GM12874 (cell line): ENCODE data around the gene KDSR.

Experiments
- CTCF ChIP-seq: IDR thresholded peaks from 2 replicates; pipeline ENCODE4 v1.5.1; 2011; ENCODE audit warnings: low read depth, mild to moderate bottlenecking, control low read depth, low read length, moderate library complexity; ENCODE audit not compliant: insufficient read depth

Gene KDSR

GRCh38 chr18:63365876-63366212 lies 1.2 kb downstream of the KDSR start:
- no peak for TF ChIP-seq CTCF

- TF ChIP-seq CTCF, result no peak
Measured at GRCh38 chr18:63363951-63364350, 3.1 kb downstream of the KDSR start.

GRCh38 chr18:63356272-63356896 lies 10.6 kb downstream of the KDSR start:
- no peak for TF ChIP-seq CTCF

GRCh38 chr18:63350230-63350629 lies 16.8 kb downstream of the KDSR start:
- TF ChIP-seq CTCF, result no peak

- no peak for TF ChIP-seq CTCF
Measured at GRCh38 chr18:63348508-63349136, 18.4 kb downstream of the KDSR start.

- no peak for TF ChIP-seq CTCF
Measured at GRCh38 chr18:63346480-63347183, 20.4 kb downstream of the KDSR start.

GRCh38 chr18:63346031-63346430 lies 21.0 kb downstream of the KDSR start:
- no peak for TF ChIP-seq CTCF
